Activated CD8-positive, alpha-beta T cell treated with anti-CD3 and anti-CD28 coated beads, Interleukin-2, amount 10 ng/mL, durations not matched to agents 7 days and 5 days (primary cell): ENCODE measurements around the gene GRK5. TPM values are rescaled to one million over a fixed set of nuclear protein-coding genes. Genes with fewer than 3 reads are reported as not detected.
"Not testable (repeated sequence)": the region's sequence is repeated elsewhere in the genome, so short reads cannot be mapped to it uniquely, and the experiment has no call there.

ENCODE experiments used
- ATAC-seq: fragments of 150-1000 bp; cut with Tn5 transposase; one replicate; pipeline ENCODE4 v1.10.0; 2021; ENCODE audit warnings: moderate library complexity
- CTCF ChIA-PET: fragments of 350-600 bp; sonication (Branson Sonifier 250); formaldehyde crosslinking; loops from one replicate; lab custom pipeline; 2021; ENCODE audit warnings: antibody characterized with exemption; lab: Charles Lee
- POLR2A ChIA-PET: fragments of 350-600 bp; sonication (Branson Sonifier 250); formaldehyde crosslinking; loops from one replicate; lab custom pipeline; 2021; ENCODE audit warnings: antibody characterized with exemption; lab: Charles Lee
- DNase-seq: peaks from one replicate; pipeline ENCODE4 v3.0.0-alpha.2; 2020
- H3K27ac Mint-ChIP-seq: one replicate; pipeline ENCODE4 v1.8.0; 2021; ENCODE audit warnings: mild to moderate bottlenecking, mixed read lengths
- H3K27me3 Mint-ChIP-seq: one replicate; pipeline ENCODE4 v1.8.0; 2021; ENCODE audit warnings: low read depth, mixed read lengths
- H3K36me3 Mint-ChIP-seq: one replicate; pipeline ENCODE4 v1.8.0; 2021; ENCODE audit warnings: low read depth, mixed read lengths
- H3K4me1 Mint-ChIP-seq: one replicate; pipeline ENCODE4 v1.8.0; 2021; ENCODE audit warnings: low read depth, mixed read lengths
- H3K4me3 Mint-ChIP-seq: one replicate; pipeline ENCODE4 v1.8.0; 2021; ENCODE audit warnings: mild to moderate bottlenecking, mixed read lengths
- H3K9me3 Mint-ChIP-seq: one replicate; pipeline ENCODE4 v1.8.0; 2022; ENCODE audit warnings: mixed read lengths; ENCODE audit not compliant: insufficient read depth
- total RNA-seq, 2 experiments: library from RNA; stranded (reverse); gene quantifications; one replicate each; pipeline ENCODE4 v1.2.3, GENCODE V29; 2021

GRK5 gene
- total RNA-seq, 2 experiments from 2014 or later = 16.9 to 17.6 TPM

DNA sequence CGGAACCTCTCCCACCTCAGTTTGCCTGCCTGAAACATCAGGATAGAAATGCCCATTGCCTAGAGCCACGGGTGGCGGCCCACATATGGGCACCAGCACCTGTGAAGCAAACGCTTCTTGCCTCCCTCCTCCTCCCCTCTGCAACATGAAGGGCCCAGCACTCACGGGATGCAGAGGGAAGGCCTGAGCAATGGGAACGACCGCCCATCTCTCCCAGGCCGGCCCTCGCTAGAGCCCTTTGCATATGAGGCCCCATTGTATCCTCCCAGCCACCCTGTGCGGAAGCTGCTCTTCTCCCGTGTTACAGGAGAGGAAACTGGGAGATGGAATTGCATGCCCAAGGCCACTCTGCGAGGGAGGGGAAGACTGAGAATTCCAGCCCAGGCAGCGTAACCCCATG is 246.9 kb downstream of the GRK5 start:
- Mint-ChIP-seq H3K27ac (no peak overlapping the region), H3K4me3 (no peak overlapping the region), H3K4me1 (peaks cover 4% of the 10 kb centered on the region), H3K36me3 (no peaks in the 10 kb centered on the region), H3K27me3 (no peaks in the 10 kb centered on the region), H3K9me3 (no peaks in the 10 kb centered on the region)
- ATAC-seq = no peak
- POLR2A ChIA-PET = no interaction called here
- CTCF ChIA-PET = interaction anchor here (0.8 kb wide), 1 partner anchor 9 kb away, joined by 3 read pairs; no protein-coding TSS in a partner anchor
- no peak for DNase-seq

DNA sequence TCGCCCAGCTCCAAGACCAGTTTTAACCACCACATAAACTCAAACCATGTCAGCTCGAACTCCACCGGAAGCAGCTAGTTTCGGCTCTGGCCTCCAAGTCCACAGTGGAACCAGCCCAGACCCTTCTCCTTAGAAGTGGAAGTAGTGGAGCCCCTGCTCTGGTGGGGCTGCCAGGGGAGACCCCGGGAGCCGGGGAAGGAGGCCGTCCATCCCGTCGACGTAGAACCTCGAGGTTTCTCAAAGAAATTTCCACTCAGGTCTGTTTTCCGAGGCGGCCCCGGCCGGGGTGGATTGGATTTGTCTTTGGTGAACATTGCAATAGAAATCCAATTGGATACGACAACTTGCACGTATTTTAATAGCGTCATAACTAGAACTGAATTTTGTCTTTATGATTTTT is 247.6 kb downstream of the GRK5 start:
- no peak overlapping the region for H3K27ac Mint-ChIP-seq
- H3K36me3 Mint-ChIP-seq = no peaks in the 10 kb centered on the region
- CTCF ChIA-PET = interaction anchor here (0.8 kb wide), 1 partner anchor 10 kb away, joined by 3 read pairs; no protein-coding TSS in a partner anchor
- POLR2A ChIA-PET = no interaction called here
- peaks cover 3% of the 10 kb centered on the region for H3K4me1 Mint-ChIP-seq
- DNase-seq (no peak), ATAC-seq (no peak)
- H3K27me3 Mint-ChIP-seq = no peaks in the 10 kb centered on the region
- H3K4me3 Mint-ChIP-seq = no peak overlapping the region
- H3K9me3 Mint-ChIP-seq = no peaks in the 10 kb centered on the region

- CTCF ChIA-PET = interaction anchor here (1.6 to 1.8 kb wide), 2 partner anchors 10 to 256 kb away, joined by 5 to 12 read pairs; no protein-coding TSS in a partner anchor
- no peak overlapping the region for H3K4me3 Mint-ChIP-seq
Measured at GRCh38 chr10:119455609-119456434, 248.5 kb downstream of the GRK5 start.

DNA sequence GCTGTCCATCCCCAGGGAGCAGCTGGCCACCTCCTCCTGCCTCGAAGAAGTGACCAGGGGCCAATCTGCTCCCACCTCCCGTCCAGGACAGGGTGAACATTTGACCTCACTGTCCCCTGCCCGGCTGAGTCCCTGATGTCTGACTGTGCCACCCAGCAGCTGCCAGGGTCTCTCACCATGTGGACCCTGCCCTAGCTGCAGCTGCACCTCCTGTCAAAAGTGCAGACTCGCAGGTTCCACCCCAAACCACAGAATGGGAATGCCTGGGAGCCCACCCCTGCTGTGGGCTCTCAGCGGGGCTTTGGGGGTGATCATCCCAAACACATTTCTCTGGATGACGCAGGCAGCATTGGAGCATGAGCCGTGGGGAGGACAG is 249.1 kb downstream of the GRK5 start:
- Mint-ChIP-seq H3K27ac (no peak overlapping the region), H3K36me3 (no peaks in the 10 kb centered on the region), H3K9me3 (no peaks in the 10 kb centered on the region), H3K4me3 (no peak overlapping the region), H3K4me1 (no peaks in the 10 kb centered on the region), H3K27me3 (no peaks in the 10 kb centered on the region)
- DNase-seq (no peak), ATAC-seq (no peak)
- ChIA-PET POLR2A (no interaction called here), CTCF (interaction anchor here (1.6 to 1.8 kb wide), 2 partner anchors 11 to 257 kb away, joined by 5 to 12 read pairs; no protein-coding TSS in a partner anchor)

More at GRCh38 chr10:119455609-119456434, 248.5 kb downstream of the GRK5 start:
- H3K27ac Mint-ChIP-seq = no peak overlapping the region
- ATAC-seq (no peak), DNase-seq (no peak)
- no peaks in the 10 kb centered on the region for H3K36me3 Mint-ChIP-seq
- H3K4me1 Mint-ChIP-seq = no peaks in the 10 kb centered on the region
- POLR2A ChIA-PET = no interaction called here
- H3K9me3 Mint-ChIP-seq = no peaks in the 10 kb centered on the region
- no peaks in the 10 kb centered on the region for H3K27me3 Mint-ChIP-seq

GRCh38 chr10:119457966-119458766 is 250.8 kb downstream of the GRK5 start:
- no peak overlapping the region for H3K27ac Mint-ChIP-seq
- peaks cover 4% of the 10 kb centered on the region for H3K27me3 Mint-ChIP-seq
- H3K4me3 Mint-ChIP-seq = no peak overlapping the region
- ChIA-PET POLR2A (no interaction called here), CTCF (interaction anchor here (0.8 to 2.1 kb wide), 2 partner anchors 13 to 40 kb away, joined by 3 to 8 read pairs; no protein-coding TSS in a partner anchor)
- H3K4me1 Mint-ChIP-seq = no peaks in the 10 kb centered on the region
- no peaks in the 10 kb centered on the region for H3K36me3 Mint-ChIP-seq
- H3K9me3 Mint-ChIP-seq = no peaks in the 10 kb centered on the region
- ATAC-seq (no peak), DNase-seq (no peak)

GRCh38 chr10:119459681-119460340 is 252.4 kb downstream of the GRK5 start:
- DNase-seq (no peak), ATAC-seq (no peak)
- ChIA-PET POLR2A (no interaction called here), CTCF (interaction anchor here (1.8 to 2.1 kb wide), 2 partner anchors 14 kb away, joined by 8 read pairs; no protein-coding TSS in a partner anchor)
- Mint-ChIP-seq H3K36me3 (no peaks in the 10 kb centered on the region), H3K4me1 (no peaks in the 10 kb centered on the region), H3K27ac (no peak overlapping the region), H3K27me3 (peaks cover 4% of the 10 kb centered on the region), H3K9me3 (no peaks in the 10 kb centered on the region), H3K4me3 (no peak overlapping the region)

DNA sequence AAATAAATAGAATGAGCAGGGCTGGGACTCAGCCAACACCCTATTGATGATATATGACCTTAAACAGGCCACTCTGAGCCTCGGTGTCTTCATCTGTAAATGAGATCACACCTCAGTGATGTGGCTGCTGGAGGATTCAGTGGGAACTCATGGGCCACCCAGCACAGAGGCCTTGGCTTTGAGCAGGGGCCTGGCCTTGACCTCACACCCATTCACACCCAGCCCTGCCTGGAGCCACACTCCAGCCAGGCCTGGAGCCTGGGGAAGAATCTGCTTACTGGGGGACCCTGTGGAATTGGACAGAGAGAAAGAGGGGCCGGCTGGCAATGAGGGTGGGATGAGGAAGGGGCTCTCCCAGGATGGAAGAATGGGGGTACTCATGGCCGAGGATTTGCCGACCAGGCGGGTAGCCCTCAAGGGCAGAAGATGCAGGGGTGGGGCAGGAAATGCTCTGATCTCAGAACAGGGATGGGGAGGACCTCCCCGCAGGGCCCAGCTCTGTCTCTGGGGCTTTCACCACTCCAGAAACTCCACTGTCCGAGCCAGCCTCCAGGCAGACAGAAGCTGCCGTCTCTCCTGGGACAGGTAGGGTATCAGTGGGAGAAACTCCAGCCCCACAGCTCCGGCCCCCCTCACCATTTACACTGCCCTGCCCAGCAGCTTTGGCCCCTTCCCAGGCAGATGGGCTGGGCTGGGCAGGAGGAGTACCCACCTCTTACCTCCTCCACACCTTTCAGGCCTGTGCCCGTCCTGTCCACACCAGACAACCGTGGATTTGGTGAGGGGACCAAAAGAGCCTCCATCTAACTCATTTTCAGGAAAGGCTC is 253.2 kb downstream of the GRK5 start:
- ATAC-seq (no peak), DNase-seq (no peak)
- H3K27me3 Mint-ChIP-seq = peaks cover 8% of the 10 kb centered on the region
- ChIA-PET POLR2A (no interaction called here), CTCF (interaction anchor here (1.8 kb wide), 1 partner anchor 15 kb away, joined by 8 read pairs; no protein-coding TSS in a partner anchor)
- no peaks in the 10 kb centered on the region for H3K36me3 Mint-ChIP-seq
- H3K4me1 Mint-ChIP-seq = no peaks in the 10 kb centered on the region
- no peak overlapping the region for H3K27ac Mint-ChIP-seq
- no peaks in the 10 kb centered on the region for H3K9me3 Mint-ChIP-seq
- no peak overlapping the region for H3K4me3 Mint-ChIP-seq

- Mint-ChIP-seq H3K27me3 (peaks cover 8% of the 10 kb centered on the region), H3K9me3 (no peaks in the 10 kb centered on the region), H3K4me1 (peaks cover 7% of the 10 kb centered on the region), H3K4me3 (no peak overlapping the region), H3K36me3 (no peaks in the 10 kb centered on the region), H3K27ac (no peak overlapping the region)
- ChIA-PET CTCF (interaction anchor here (1.8 kb wide), 1 partner anchor 16 kb away, joined by 8 read pairs; no protein-coding TSS in a partner anchor), POLR2A (no interaction called here)
- no peak for DNase-seq
- ATAC-seq = no peak
Measured at GRCh38 chr10:119461380-119461779, 254.0 kb downstream of the GRK5 start.

GRCh38 chr10:119461923-119462322 is 254.6 kb downstream of the GRK5 start:
- DNase-seq (no peak), ATAC-seq (no peak)
- H3K36me3 Mint-ChIP-seq = no peaks in the 10 kb centered on the region
- ChIA-PET CTCF (no interaction called here), POLR2A (no interaction called here)
- H3K4me1 Mint-ChIP-seq = peaks cover 13% of the 10 kb centered on the region
- H3K27me3 Mint-ChIP-seq = peaks cover 11% of the 10 kb centered on the region
- no peaks in the 10 kb centered on the region for H3K9me3 Mint-ChIP-seq
- H3K27ac Mint-ChIP-seq = no peak overlapping the region
- no peak overlapping the region for H3K4me3 Mint-ChIP-seq

- Mint-ChIP-seq H3K4me1 (peaks cover 13% of the 10 kb centered on the region), H3K4me3 (no peak overlapping the region), H3K27ac (no peak overlapping the region), H3K9me3 (no peaks in the 10 kb centered on the region), H3K27me3 (peaks cover 12% of the 10 kb centered on the region), H3K36me3 (no peaks in the 10 kb centered on the region)
- ChIA-PET CTCF (no interaction called here), POLR2A (no interaction called here)
- DNase-seq = no peak
- no peak for ATAC-seq
Measured at GRCh38 chr10:119462773-119463172, 255.4 kb downstream of the GRK5 start.

DNA sequence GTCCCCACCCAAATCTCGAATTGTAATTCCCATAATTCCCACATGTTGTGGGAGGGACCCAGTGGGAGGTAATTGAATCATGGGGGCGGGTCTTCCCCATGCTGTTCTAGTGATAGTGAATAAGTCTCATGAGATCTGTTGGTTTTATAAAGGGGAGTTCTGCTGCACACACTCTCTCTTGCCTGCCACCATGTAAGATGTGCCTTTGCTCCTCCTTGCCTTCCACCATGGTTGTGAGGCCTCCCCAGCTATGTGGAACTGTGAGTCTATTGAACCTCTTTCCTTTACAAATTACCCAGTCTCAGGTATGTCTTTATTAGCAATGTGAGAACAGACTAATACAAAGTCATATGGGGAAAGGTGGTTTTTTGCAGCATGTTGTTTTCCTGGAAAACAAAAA is 255.8 kb downstream of the GRK5 start:
- H3K27ac Mint-ChIP-seq, POLR2A ChIA-PET, H3K36me3 Mint-ChIP-seq, ATAC-seq, H3K4me3 Mint-ChIP-seq, DNase-seq, CTCF ChIA-PET, H3K9me3 Mint-ChIP-seq: not testable (repeated sequence)
- Mint-ChIP-seq H3K4me1 (peaks cover 13% of the 10 kb centered on the region), H3K27me3 (peaks cover 12% of the 10 kb centered on the region)
